Left lung (tissue), 10 donors: Measurements from ENCODE around the gene ZEB2. TPM values are rescaled to one million over a fixed set of nuclear protein-coding genes. Genes with fewer than 3 reads are reported as not detected.

ENCODE experiments used
- ATAC-seq: fragments of 200-7000 bp; cut with Tn5 transposase; one replicate; pipeline ENCODE4 v1.9.1; 2020; ENCODE audit warnings: moderate library complexity
- DNase-seq, 4 donors: peaks; one replicate each; pipeline ENCODE4 v3.0.0-alpha.2; 2013 to 2020
- H3K27ac ChIP-seq, 2 donors: fragments of 200-600 bp; sonication (generic) in 1 of 2; one replicate each; pipeline versions ENCODE4 v1.5.0 to v1.8.0; 2020 to 2021
- H3K27me3 ChIP-seq, 2 donors: fragments of 200-600 bp; sonication (generic) in 1 of 2; one replicate each; pipeline versions ENCODE4 v1.5.0 to v1.8.0; 2020 to 2021
- H3K36me3 ChIP-seq, 2 donors: fragments of 200-600 bp; sonication (generic) in 1 of 2; one replicate each; pipeline versions ENCODE4 v1.5.0 to v1.8.0; 2020 to 2021
- H3K4me1 ChIP-seq, 2 donors: fragments of 200-600 bp; one replicate each; pipeline ENCODE4 v1.8.0; 2021
- H3K4me3 ChIP-seq, 2 donors: fragments of 200-600 bp; sonication (generic) in 1 of 2; one replicate each; pipeline versions ENCODE4 v1.5.0 to v1.8.0; 2020 to 2021; ENCODE audit warnings: mild to moderate bottlenecking in 1 of 2
- H3K9me3 ChIP-seq, 2 donors: fragments of 200-600 bp; sonication (generic) in 1 of 2; one replicate each; pipeline versions ENCODE4 v1.5.0 to v1.8.0; 2020 to 2021
- CTCF ChIP-seq, 2 donors: fragments of 200-600 bp; sonication (generic) in 1 of 2; IDR thresholded peaks; one replicate each; pipeline versions ENCODE4 v1.5.0 to v1.8.0; 2021; ENCODE audit warnings: antibody characterized with exemption in 2 of 2
- intact Hi-C, 2 donors: fragments of 100-400 bp; cut with DNase I; formaldehyde crosslinking; loops; one replicate each; pipeline versions ENCODE4 v1.11.2 to v1.14.2; 2022
- polyA plus RNA-seq, 6 donors: library from polyadenylated mRNA; unstranded; fragments of 120-200 nt; gene quantifications; one replicate each; pipeline ENCODE4 v1.2.1, GENCODE V29; 2013; ENCODE audit not compliant: insufficient read length in 6 of 6
- total RNA-seq, 2 donors: library from RNA; stranded (reverse); fragmentation: NEBNext Ultra II Directional; extraction: Animal tissue kit (Norgen Biotek cat#: 25700); gene quantifications; one replicate each; pipeline ENCODE4 v1.2.1, GENCODE V29; 2021
- donor health status: DM: no; HTN: yes; CAD: no.
- donor health status: DM: no; HTN: no; CAD: no.

Gene ZEB2
- total and polyA plus RNA-seq, 8 donors = 141 to 292 (median 271) TPM

GRCh38 chr2:144522176-144522896, 2.4 kb upstream of the ZEB2 start:
- intact Hi-C loops = no loop called here
- no peaks in the 10 kb centered on the region for H3K36me3 ChIP-seq
- ATAC-seq (no peak), DNase-seq (no peak)
- peaks cover 5 to 60% of the 10 kb centered on the region in 2 donors for H3K27me3 ChIP-seq
- H3K27ac ChIP-seq = peak overlapping the region; percentile 86 to 89
- peak overlapping the region in 1 of 2 donors; percentile 49 for H3K4me3 ChIP-seq
- H3K9me3 ChIP-seq = no peaks in the 10 kb centered on the region
- no peak for TF ChIP-seq CTCF (IDR thresholded peaks at IDR 0.05)
- peaks cover 0 to 43% of the 10 kb centered on the region in 2 donors for H3K4me1 ChIP-seq

DNA sequence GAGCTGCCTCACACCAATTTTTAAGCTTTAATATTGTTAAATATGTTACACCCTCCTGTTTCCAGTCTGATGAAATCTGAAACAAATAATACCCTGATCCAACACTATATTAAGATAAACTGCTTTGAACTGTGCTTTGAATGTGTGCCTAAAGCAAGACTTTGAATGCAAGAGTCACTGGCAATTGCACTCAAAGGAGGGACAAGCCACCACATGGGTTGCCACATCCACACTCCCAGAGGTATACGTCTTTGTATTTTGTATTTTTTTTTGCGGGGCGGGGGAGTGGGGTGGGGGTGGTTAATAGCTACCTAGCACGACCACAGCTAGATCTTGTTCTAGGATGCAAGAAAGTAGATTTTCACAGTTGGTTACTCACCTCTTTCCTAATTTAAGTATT, 1.8 kb upstream of the ZEB2 start:
- peak overlapping the region in 1 of 2 donors; percentile 17 for H3K4me3 ChIP-seq
- no peak for DNase-seq
- intact Hi-C loops = no loop called here
- no peak for TF ChIP-seq CTCF (IDR thresholded peaks at IDR 0.05)
- ATAC-seq = no peak
- H3K27me3 ChIP-seq = peaks cover 5 to 65% of the 10 kb centered on the region in 2 donors
- no peaks in the 10 kb centered on the region for H3K36me3 ChIP-seq
- H3K27ac ChIP-seq = peak overlapping the region; percentile 86 to 89
- no peaks in the 10 kb centered on the region for H3K9me3 ChIP-seq
- peaks cover 0 to 43% of the 10 kb centered on the region in 2 donors for H3K4me1 ChIP-seq

- H3K4me3 ChIP-seq = peak overlapping the region; percentile 21 to 65
- ATAC-seq (peak; percentile 12), DNase-seq (peak in 2 of 4 donors; percentile 83 to 90)
- intact Hi-C loops = no loop called here
- H3K36me3 ChIP-seq = no peaks in the 10 kb centered on the region
- H3K27ac ChIP-seq = peak overlapping the region; percentile 86 to 89
- peaks cover 5 to 71% of the 10 kb centered on the region in 2 donors for H3K27me3 ChIP-seq
- peaks cover 0 to 43% of the 10 kb centered on the region in 2 donors for H3K4me1 ChIP-seq
- TF ChIP-seq CTCF (IDR thresholded peaks at IDR 0.05) = no peak
- no peaks in the 10 kb centered on the region for H3K9me3 ChIP-seq
Observed at GRCh38 chr2:144520756-144521487, 1.0 kb upstream of the ZEB2 start.

GRCh38 chr2:144519597-144519933, 354 bp downstream of the ZEB2 start:
- DNase-seq (no peak), ATAC-seq (no peak)
- Histone ChIP-seq H3K27ac (peak overlapping the region; percentile 98 to 99), H3K4me3 (peak overlapping the region; percentile 49 to 65), H3K4me1 (peaks cover 0 to 39% of the 10 kb centered on the region in 2 donors), H3K27me3 (peaks cover 5 to 83% of the 10 kb centered on the region in 2 donors), H3K36me3 (no peaks in the 10 kb centered on the region), H3K9me3 (no peaks in the 10 kb centered on the region)
- intact Hi-C loops = loop anchor here in 1 of 2 donors (10.0 kb wide), 1 partner anchor 1085 kb away; no protein-coding TSS in a partner anchor
- no peak for TF ChIP-seq CTCF (IDR thresholded peaks at IDR 0.05)
